C4-2B (cell line): ENCODE results near the gene IDUA.

Source experiments
- CTCF ChIP-seq: fragments of 450-650 bp; conservative IDR thresholded peaks from 2 replicates; pipeline ENCODE4 v1.5.1; 2017; ENCODE audit warnings: mild to moderate bottlenecking
- ZFX ChIP-seq: fragments of 450-650 bp; IDR thresholded peaks from 2 replicates; pipeline ENCODE4 v1.6.1; 2017

- TF ChIP-seq CTCF (no peak), ZFX (no peak)
Observed at GRCh38 chr4:985123-985830, 1.6 kb upstream of the IDUA start.
